Transverse colon (tissue), 4 donors: Measurements from ENCODE around the gene PELI3.
A peak's percentile ranks its signal among the peaks of the same experiment; 100 is the strongest.

Experiments used
- EP300 ChIP-seq: sonication (generic); formaldehyde crosslinking; IDR thresholded peaks from one replicate; pipeline ENCODE4 v1.6.1; 2017; ENCODE audit warnings: antibody characterized with exemption, low read depth
- POLR2A ChIP-seq: fragments of 450-650 bp; IDR thresholded peaks from one replicate; pipeline ENCODE4 v1.6.1; 2016; ENCODE audit warnings: antibody characterized with exemption, mild to moderate bottlenecking, moderate library complexity
- POLR2AphosphoS5 ChIP-seq, 3 donors: sonication (generic); formaldehyde crosslinking; IDR thresholded peaks; one replicate each; pipeline ENCODE4 v1.6.1; 2016; ENCODE audit warnings: antibody characterized with exemption in 3 of 3
- TF ChIP-seq, protein P1 (sequence below), 5 experiments: fragments of 200-600 bp in 3 of 5; fragments of 450-650 bp in 2 of 5; sonication (generic) in 3 of 5; IDR thresholded peaks; 1 replicate in 2 of 5; 2 replicates in 3 of 5; pipeline ENCODE4 v1.5.1; 2016 to 2017; ENCODE audit warnings: antibody characterized with exemption in 5 of 5, inconsistent platforms in 3 of 5, mild to moderate bottlenecking in 2 of 5, moderate library complexity in 1 of 5

DNA sequence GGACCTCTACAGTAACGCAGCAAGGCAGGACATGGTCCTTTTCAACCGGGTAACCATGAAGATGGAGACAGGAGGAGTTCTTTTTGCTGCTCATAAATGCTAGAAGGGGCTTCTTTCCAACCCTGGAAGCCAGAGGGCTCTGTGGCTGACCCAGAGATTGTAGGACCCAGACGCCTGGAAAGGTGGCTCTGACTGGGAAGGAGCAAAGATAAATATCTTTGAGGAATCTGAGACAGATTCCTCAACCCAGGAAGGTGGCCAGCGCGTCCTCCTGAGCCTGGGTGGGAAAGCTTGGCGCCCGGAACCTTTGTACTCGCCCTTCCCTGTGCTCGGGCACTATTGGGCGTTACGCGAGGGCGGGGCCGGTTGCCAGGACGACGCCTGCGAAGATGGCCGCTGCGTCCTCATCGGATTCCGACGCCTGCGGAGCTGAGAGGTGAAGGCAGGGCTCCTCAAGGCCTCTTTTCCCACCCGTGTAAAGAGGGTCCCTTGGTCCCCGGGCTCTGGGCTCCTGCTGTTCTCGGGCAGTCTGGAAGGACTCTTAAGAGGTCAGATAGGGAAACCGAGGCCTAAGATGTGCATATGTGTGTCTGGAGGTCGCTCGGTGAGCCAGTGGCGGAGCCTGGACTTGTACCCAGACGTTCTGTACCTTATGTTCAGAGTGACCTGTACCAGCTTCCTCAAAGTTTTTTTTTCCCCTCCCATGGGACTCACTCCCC, 43.7 kb downstream of the PELI3 start, which contains the start of gene BBS1:
- TF ChIP-seq EP300 (no peak), POLR2A (peak; percentile 55), POLR2AphosphoS5 (IDR thresholded peaks at IDR 0.05) (peak; percentile 52 to 72 (median 69))
- TF ChIP-seq, protein P1, sequence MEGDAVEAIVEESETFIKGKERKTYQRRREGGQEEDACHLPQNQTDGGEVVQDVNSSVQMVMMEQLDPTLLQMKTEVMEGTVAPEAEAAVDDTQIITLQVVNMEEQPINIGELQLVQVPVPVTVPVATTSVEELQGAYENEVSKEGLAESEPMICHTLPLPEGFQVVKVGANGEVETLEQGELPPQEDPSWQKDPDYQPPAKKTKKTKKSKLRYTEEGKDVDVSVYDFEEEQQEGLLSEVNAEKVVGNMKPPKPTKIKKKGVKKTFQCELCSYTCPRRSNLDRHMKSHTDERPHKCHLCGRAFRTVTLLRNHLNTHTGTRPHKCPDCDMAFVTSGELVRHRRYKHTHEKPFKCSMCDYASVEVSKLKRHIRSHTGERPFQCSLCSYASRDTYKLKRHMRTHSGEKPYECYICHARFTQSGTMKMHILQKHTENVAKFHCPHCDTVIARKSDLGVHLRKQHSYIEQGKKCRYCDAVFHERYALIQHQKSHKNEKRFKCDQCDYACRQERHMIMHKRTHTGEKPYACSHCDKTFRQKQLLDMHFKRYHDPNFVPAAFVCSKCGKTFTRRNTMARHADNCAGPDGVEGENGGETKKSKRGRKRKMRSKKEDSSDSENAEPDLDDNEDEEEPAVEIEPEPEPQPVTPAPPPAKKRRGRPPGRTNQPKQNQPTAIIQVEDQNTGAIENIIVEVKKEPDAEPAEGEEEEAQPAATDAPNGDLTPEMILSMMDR (IDR thresholded peaks at IDR 0.05) = no peak
